AG04450 (cell line): ENCODE data around the gene GRK5. TPM values are rescaled to one million over a fixed set of nuclear protein-coding genes. Genes with fewer than 3 reads are reported as not detected.

Source experiments
- CTCF ChIA-PET: fragments of 300-600, 350-600 bp; formaldehyde crosslinking; extraction: SDS; loops from one replicate; lab custom pipeline; 2022; ENCODE audit warnings: antibody characterized with exemption, inconsistent platforms; lab: Charles Lee
- POLR2A ChIA-PET: fragments of 350-600 bp; formaldehyde crosslinking; extraction: SDS; loops from one replicate; lab custom pipeline; 2021; ENCODE audit warnings: antibody characterized with exemption, inconsistent platforms; lab: Yijun Ruan, JAX
- DNase-seq: peaks from one replicate; pipeline ENCODE4 v3.0.0-alpha.2; 2011; ENCODE audit warnings: low read depth, low spot score
- H3K27ac ChIP-seq: one replicate; pipeline ENCODE4 v1.5.1; 2012; ENCODE audit warnings: low read depth, low read length, control low read depth
- H3K27me3 ChIP-seq: one replicate; pipeline ENCODE4 v1.6.0; 2012; ENCODE audit warnings: low read length; ENCODE audit not compliant: control insufficient read depth, insufficient read depth
- H3K4me3 ChIP-seq: 2 replicates; pipeline ENCODE4 v1.5.1; 2011; ENCODE audit warnings: mild to moderate bottlenecking, low read depth, low read length, control low read depth
- H3K9me3 ChIP-seq: 2 replicates; pipeline ENCODE4 v1.5.1; 2012; ENCODE audit warnings: low read length; ENCODE audit not compliant: control insufficient read depth, insufficient read depth
- CTCF ChIP-seq: IDR thresholded peaks from 2 replicates; pipeline ENCODE4 v1.5.1; 2011; ENCODE audit warnings: low read depth, low read length, control low read depth, inconsistent platforms
- polyA plus RNA-seq: library from polyadenylated mRNA; depleted of rRNA; stranded (reverse); fragments of >200 nt; gene quantifications from 2 replicates; pipeline ENCODE4 v1.2.3, GENCODE V29; 2011

The GRK5 gene
- polyA plus RNA-seq, 1 experiment, result 27.6 TPM

DNA sequence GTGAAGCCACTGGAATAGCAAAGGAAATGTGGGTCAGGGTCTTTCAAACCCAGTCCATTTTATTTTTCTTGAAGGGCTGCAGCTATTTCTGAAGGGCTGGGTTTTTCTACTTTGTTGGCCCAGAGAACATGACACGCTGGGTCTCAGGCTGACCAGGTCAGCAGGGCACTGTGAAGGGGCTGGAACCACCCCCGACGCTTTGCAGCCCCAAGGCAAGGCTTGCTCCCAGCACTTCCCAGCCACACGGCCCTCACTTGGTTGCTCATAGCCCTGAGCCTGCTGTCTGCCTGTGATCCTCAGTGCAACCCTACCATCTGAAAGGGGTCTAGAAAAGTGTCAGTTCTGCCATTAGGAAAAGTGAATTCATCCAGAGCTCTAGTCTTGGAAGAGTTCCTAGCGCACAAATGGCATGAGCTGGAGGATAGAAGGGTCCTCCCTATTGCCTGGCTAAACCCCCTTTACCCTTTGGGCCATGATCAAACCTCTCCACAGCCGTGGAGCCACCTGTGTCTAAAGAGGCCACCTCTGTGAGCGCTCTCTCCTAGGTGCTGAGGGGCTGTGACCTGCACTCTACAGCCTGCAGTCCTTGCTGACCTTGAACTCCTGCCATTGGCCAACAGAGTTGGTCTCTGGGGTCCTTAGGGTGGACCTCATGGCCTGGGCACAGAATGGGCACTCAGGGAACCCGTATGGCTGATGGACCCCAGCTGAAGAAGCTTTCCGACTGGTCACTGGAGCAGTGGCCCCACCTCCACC is 203.2 kb downstream of the GRK5 start:
- ChIA-PET POLR2A (interaction anchor here (1.7 kb wide), 1 partner anchor 9 kb away, joined by 8 read pairs; no protein-coding TSS in a partner anchor), CTCF (interaction anchor here (0.6 to 1.3 kb wide), 3 partner anchors 30 to 208 kb away, joined by 3 to 8 read pairs (median 4); no protein-coding TSS in a partner anchor)
- TF ChIP-seq CTCF, result no peak
- Histone ChIP-seq H3K27ac (peak overlapping the region; percentile 83), H3K9me3 (peaks cover 5% of the 10 kb centered on the region; the same call in 1 of the 2 replicates), H3K4me3 (no peak overlapping the region), H3K27me3 (no peaks in the 10 kb centered on the region)
- DNase-seq, result no peak

DNA sequence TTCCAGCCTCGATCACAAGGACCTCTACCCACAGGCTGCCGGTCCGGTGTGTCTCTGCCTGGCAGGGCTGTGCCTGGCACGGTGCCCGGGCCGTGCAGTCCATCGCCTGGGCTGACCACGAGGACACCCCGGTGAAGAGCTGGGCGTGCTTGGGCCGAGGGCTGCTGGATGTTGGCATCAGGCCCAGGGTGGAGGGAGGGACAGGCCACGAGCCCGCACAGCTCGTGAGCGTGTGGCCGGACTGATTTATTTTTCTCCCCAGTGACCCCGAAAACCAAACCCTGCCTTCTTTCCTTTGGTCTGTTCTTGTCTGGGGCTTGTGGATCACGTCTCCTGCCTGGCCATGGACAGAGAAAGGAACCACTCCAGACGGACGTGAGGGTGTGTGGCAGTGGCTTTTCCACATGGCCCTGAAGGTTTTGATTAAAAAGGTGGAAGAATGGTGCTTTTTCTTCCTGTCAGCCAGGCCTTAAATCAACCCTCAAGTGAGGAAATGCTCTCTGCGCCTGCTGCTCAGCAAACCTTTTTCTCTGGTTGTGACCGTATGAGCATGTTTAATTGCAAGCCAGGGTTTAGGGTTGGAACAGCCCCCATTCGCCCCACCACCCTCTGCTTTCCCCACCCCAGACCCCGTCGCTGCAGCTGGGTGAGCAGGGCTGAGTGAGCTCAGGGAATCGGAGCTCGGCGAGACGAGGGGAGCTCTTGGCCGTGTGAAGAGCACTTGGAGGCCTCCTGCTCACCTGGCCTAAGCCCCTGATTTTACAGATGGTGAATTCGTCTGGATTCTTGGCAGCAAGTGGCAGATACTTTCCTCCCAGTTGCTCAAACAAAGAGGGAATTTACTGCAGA is 205.1 kb downstream of the GRK5 start:
- Histone ChIP-seq H3K4me3 (no peak overlapping the region), H3K27me3 (no peaks in the 10 kb centered on the region), H3K27ac (peak overlapping the region; percentile 53), H3K9me3 (peaks cover 5% of the 10 kb centered on the region; the same call in 1 of the 2 replicates)
- TF ChIP-seq CTCF, result no peak
- no peak for DNase-seq
- POLR2A ChIA-PET, result interaction anchor here (0.9 to 1.6 kb wide), 2 partner anchors 11 to 160 kb away, joined by 4 to 5 read pairs; no protein-coding TSS in a partner anchor
- CTCF ChIA-PET, result no interaction called here

GRCh38 chr10:119413093-119413453 is 205.7 kb downstream of the GRK5 start:
- no peak for TF ChIP-seq CTCF
- DNase-seq, result no peak
- no peaks in the 10 kb centered on the region for H3K27me3 ChIP-seq
- H3K9me3 ChIP-seq, result peaks cover 5% of the 10 kb centered on the region; the same call in 1 of the 2 replicates
- ChIA-PET CTCF (interaction anchor here (1.0 kb wide), 1 partner anchor 207 kb away, joined by 3 read pairs; no protein-coding TSS in a partner anchor), POLR2A (interaction anchor here (1.0 to 1.8 kb wide), 2 partner anchors 12 to 162 kb away, joined by 3 to 41 read pairs; no protein-coding TSS in a partner anchor)
- no peak overlapping the region for H3K4me3 ChIP-seq
- H3K27ac ChIP-seq, result peak overlapping the region; percentile 94

- Histone ChIP-seq H3K27ac (peak overlapping the region; percentile 94), H3K4me3 (no peak overlapping the region), H3K9me3 (peaks cover 5% of the 10 kb centered on the region; the same call in 1 of the 2 replicates), H3K27me3 (no peaks in the 10 kb centered on the region)
- ChIA-PET POLR2A (interaction anchor here (0.6 to 1.8 kb wide), 14 partner anchors 12 to 300 kb away, joined by 3 to 41 read pairs (median 4); partner anchors contain the start of gene TIAL1), CTCF (interaction anchor here (0.8 to 1.4 kb wide), 3 partner anchors 203 to 214 kb away, joined by 3 to 6 read pairs (median 5); no protein-coding TSS in a partner anchor)
- DNase-seq, result no peak
- TF ChIP-seq CTCF, result no peak
Observed at GRCh38 chr10:119413471-119414080, 206.2 kb downstream of the GRK5 start.
